ENCODE data around the gene SCT.

Gene SCT

DNA sequence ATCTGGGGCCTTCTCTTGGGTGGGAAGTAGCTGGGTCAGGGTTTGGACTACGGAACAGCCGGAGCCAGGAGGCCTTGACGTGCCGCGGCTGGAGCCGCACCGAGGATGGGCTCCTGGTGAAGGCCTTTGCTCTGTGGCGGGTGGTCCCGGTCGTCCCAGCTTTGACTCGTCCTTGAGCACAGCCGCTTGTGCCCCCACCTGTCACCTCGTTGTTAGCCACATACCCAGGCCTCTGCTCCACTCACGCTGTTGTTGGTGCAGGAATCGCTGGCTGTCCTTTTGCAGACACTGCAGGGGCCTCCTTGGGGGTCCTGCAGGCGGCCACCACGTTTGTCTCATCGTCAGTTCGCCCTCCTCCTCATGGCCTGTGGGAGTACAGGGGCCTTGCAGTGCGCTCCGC, 33.6 kb downstream of the SCT start:
- no peak overlapping the region for H2BK120ac ChIP-seq (ENCODE audit: low read depth, low read length)
- no peak overlapping the region for H3K27ac ChIP-seq (ENCODE audit: low read depth, low read length)
- H3K79me2 ChIP-seq (ENCODE audit: control insufficient read depth, insufficient read depth, low read length): no peaks in the 10 kb centered on the region
- no peak overlapping the region for H3K56ac ChIP-seq (ENCODE audit: low read length)
- no peak overlapping the region for H4K8ac ChIP-seq (ENCODE audit: low read depth, low read length)
- H3K4ac ChIP-seq (ENCODE audit: low read depth, low read length): no peak overlapping the region
- no CpG with 5 or more reads among the region's 21 CpGs for WGBS (ENCODE audit: extremely low coverage, insufficient coverage, low lambda C conversion rate)
- no peak for DNase-seq
- no peak overlapping the region for H2BK15ac ChIP-seq (replicated peaks; ENCODE audit: low read depth)
- no peak overlapping the region for H3K4me3 ChIP-seq (ENCODE audit: low read length)
- peaks cover 36% of the 10 kb centered on the region for H3K36me3 ChIP-seq (ENCODE audit: control insufficient read depth, insufficient read depth, low read length)
- H3K79me1 ChIP-seq (ENCODE audit: low read length): peaks cover 9% of the 10 kb centered on the region
- no peak overlapping the region for H2BK5ac ChIP-seq (ENCODE audit: low read length)
- H4K5ac ChIP-seq (ENCODE audit: low read length): no peak overlapping the region
- H3K23ac ChIP-seq (ENCODE audit: low read length): no peak overlapping the region
- H3K27me3 ChIP-seq (ENCODE audit: insufficient read depth, low read length, poor library complexity): no peaks in the 10 kb centered on the region
- H3K4me1 ChIP-seq (ENCODE audit: control insufficient read depth, low read depth, low read length): no peaks in the 10 kb centered on the region
- no peak overlapping the region for H3K4me2 ChIP-seq (ENCODE audit: low read length)
- no peak overlapping the region for H3K18ac ChIP-seq (ENCODE audit: low read length)
- no peak overlapping the region for H3K9ac ChIP-seq (ENCODE audit: low read length)
- H2AK5ac ChIP-seq (ENCODE audit: low read length): no peak overlapping the region

DNA sequence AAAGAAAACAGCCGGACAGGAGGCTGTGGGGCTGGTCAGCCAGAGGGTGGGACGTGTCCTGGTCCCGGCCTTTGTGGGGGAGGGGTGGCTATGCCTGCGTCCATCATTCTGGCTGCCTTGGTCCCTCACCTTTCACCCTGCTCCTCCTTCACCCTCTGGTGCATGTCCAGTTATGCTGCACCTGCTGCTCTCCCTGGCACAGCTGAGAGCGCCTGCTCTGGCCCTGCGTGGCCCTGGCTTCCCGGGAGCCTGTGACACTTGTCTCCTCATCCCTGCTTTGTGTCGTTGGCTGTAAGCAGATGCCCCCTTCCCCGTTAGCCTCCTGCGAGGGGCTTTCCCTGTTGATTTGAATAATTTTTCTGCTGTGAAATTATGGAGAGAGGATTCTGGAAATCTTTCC, 34.1 kb downstream of the SCT start:
- no peak overlapping the region for H2BK5ac ChIP-seq (ENCODE audit: low read length)
- no peak overlapping the region for H3K56ac ChIP-seq (ENCODE audit: low read length)
- H3K4me3 ChIP-seq (ENCODE audit: low read length): no peak overlapping the region
- H4K8ac ChIP-seq (ENCODE audit: low read depth, low read length): no peak overlapping the region
- H3K4me1 ChIP-seq (ENCODE audit: control insufficient read depth, low read depth, low read length): no peaks in the 10 kb centered on the region
- H3K4me2 ChIP-seq (ENCODE audit: low read length): no peak overlapping the region
- no peak overlapping the region for H2BK120ac ChIP-seq (ENCODE audit: low read depth, low read length)
- H3K27me3 ChIP-seq (ENCODE audit: insufficient read depth, low read length, poor library complexity): no peaks in the 10 kb centered on the region
- no peak for DNase-seq
- no peak overlapping the region for H3K23ac ChIP-seq (ENCODE audit: low read length)
- no peak overlapping the region for H3K18ac ChIP-seq (ENCODE audit: low read length)
- H3K4ac ChIP-seq (ENCODE audit: low read depth, low read length): no peak overlapping the region
- no peak overlapping the region for H4K5ac ChIP-seq (ENCODE audit: low read length)
- no peaks in the 10 kb centered on the region for H3K79me2 ChIP-seq (ENCODE audit: control insufficient read depth, insufficient read depth, low read length)
- WGBS (ENCODE audit: extremely low coverage, insufficient coverage, low lambda C conversion rate): no CpG with 5 or more reads among the region's 10 CpGs
- no peak overlapping the region for H2AK5ac ChIP-seq (ENCODE audit: low read length)
- peaks cover 11% of the 10 kb centered on the region for H3K79me1 ChIP-seq (ENCODE audit: low read length)
- peaks cover 38% of the 10 kb centered on the region for H3K36me3 ChIP-seq (ENCODE audit: control insufficient read depth, insufficient read depth, low read length)
- no peak overlapping the region for H3K9ac ChIP-seq (ENCODE audit: low read length)
- no peak overlapping the region for H2BK15ac ChIP-seq (replicated peaks; ENCODE audit: low read depth)
- H3K27ac ChIP-seq (ENCODE audit: low read depth, low read length): no peak overlapping the region

DNA sequence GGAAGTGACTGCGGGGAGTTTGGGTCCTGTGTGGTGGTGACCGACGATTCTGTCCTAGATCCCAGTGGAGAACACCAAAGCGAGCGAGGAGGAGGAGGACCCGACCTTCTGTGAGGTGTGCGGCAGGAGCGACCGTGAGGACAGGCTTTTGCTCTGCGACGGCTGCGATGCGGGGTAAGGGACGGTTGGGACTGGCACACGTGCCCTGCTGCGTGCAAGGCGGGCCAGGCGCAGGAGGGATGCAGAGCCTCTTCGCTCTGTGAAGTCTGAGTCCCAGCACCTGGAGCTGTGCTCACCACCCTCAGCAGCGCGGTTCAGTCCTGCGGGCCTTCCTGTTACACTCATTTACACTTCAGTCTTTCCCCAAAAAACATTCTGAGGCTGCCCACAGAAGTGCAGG, 34.5 kb downstream of the SCT start:
- Histone ChIP-seq H3K4me2 (ENCODE audit: low read length) (no peak overlapping the region), H3K4me3 (ENCODE audit: low read length) (no peak overlapping the region), H3K36me3 (ENCODE audit: control insufficient read depth, insufficient read depth, low read length) (peaks cover 39% of the 10 kb centered on the region), H2BK120ac (ENCODE audit: low read depth, low read length) (no peak overlapping the region), H4K5ac (ENCODE audit: low read length) (no peak overlapping the region), H3K79me2 (ENCODE audit: control insufficient read depth, insufficient read depth, low read length) (no peaks in the 10 kb centered on the region), H3K79me1 (ENCODE audit: low read length) (peaks cover 11% of the 10 kb centered on the region), H2AK5ac (ENCODE audit: low read length) (no peak overlapping the region), H3K18ac (ENCODE audit: low read length) (no peak overlapping the region), H3K23ac (ENCODE audit: low read length) (no peak overlapping the region), H2BK15ac (replicated peaks; ENCODE audit: low read depth) (no peak overlapping the region), H3K56ac (ENCODE audit: low read length) (no peak overlapping the region), H3K27me3 (ENCODE audit: insufficient read depth, low read length, poor library complexity) (no peaks in the 10 kb centered on the region), H3K27ac (ENCODE audit: low read depth, low read length) (no peak overlapping the region), H3K4ac (ENCODE audit: low read depth, low read length) (no peak overlapping the region), H3K4me1 (ENCODE audit: control insufficient read depth, low read depth, low read length) (no peaks in the 10 kb centered on the region), H2BK5ac (ENCODE audit: low read length) (no peak overlapping the region), H3K9ac (ENCODE audit: low read length) (no peak overlapping the region), H4K8ac (ENCODE audit: low read depth, low read length) (no peak overlapping the region)
- no peak for DNase-seq
- no CpG with 5 or more reads among the region's 22 CpGs for WGBS (ENCODE audit: extremely low coverage, insufficient coverage, low lambda C conversion rate)

DNA sequence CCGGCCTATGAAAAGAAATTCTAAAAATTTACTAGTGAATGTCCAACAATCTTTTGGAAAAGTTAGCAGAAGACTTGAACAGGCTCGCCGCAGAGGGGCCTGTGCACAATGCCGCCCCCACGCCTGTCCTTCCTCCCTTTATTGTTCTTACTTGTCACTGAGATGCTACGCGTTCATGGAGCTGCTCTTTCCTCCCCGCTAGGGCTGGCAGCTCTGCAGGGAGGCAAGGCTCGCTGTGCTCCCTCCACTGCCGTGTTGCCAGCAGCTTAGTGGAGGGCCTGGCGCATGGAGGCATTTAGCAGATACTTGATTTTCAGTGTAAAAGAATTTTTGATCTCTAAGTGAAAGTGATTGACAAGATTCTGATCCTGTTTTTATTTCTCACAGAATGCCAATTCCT, 36.0 kb downstream of the SCT start:
- Histone ChIP-seq H2BK5ac (ENCODE audit: low read length) (no peak overlapping the region), H3K4me2 (ENCODE audit: low read length) (no peak overlapping the region), H4K5ac (ENCODE audit: low read length) (no peak overlapping the region), H3K4me1 (ENCODE audit: control insufficient read depth, low read depth, low read length) (no peaks in the 10 kb centered on the region), H3K4me3 (ENCODE audit: low read length) (no peak overlapping the region), H3K4ac (ENCODE audit: low read depth, low read length) (no peak overlapping the region), H3K9ac (ENCODE audit: low read length) (no peak overlapping the region), H3K79me1 (ENCODE audit: low read length) (peaks cover 12% of the 10 kb centered on the region), H2AK5ac (ENCODE audit: low read length) (no peak overlapping the region), H3K56ac (ENCODE audit: low read length) (no peak overlapping the region), H3K27ac (ENCODE audit: low read depth, low read length) (no peak overlapping the region), H3K79me2 (ENCODE audit: control insufficient read depth, insufficient read depth, low read length) (no peaks in the 10 kb centered on the region), H3K27me3 (ENCODE audit: insufficient read depth, low read length, poor library complexity) (no peaks in the 10 kb centered on the region), H3K23ac (ENCODE audit: low read length) (no peak overlapping the region), H2BK120ac (ENCODE audit: low read depth, low read length) (no peak overlapping the region), H3K18ac (ENCODE audit: low read length) (no peak overlapping the region), H2BK15ac (replicated peaks; ENCODE audit: low read depth) (no peak overlapping the region), H4K8ac (ENCODE audit: low read depth, low read length) (no peak overlapping the region), H3K36me3 (ENCODE audit: control insufficient read depth, insufficient read depth, low read length) (peaks cover 38% of the 10 kb centered on the region)
- no peak for DNase-seq
- no CpG with 5 or more reads among the region's 11 CpGs for WGBS (ENCODE audit: extremely low coverage, insufficient coverage, low lambda C conversion rate)

DNA sequence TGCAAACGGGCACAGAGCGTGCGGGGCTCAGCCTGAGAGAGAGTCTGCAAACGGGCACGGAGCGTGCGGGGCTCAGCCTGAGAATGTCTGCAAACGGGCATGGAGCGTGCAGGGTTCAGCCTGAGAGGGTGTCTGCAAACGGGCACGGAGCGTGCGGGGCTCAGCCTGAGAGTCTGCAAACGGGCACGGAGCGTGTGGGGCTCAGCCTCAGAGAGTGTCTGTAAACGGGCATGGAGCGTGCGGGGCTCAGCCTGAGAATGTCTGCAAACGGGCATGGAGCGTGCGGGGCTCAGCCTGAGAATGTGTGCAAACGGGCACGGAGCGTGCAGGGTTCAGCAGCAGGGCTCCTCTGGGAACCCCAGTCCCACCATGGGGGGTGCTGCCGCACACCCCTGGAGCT, 37.2 kb downstream of the SCT start:
- H4K5ac ChIP-seq (ENCODE audit: low read length): no peak overlapping the region
- no peak overlapping the region for H2BK5ac ChIP-seq (ENCODE audit: low read length)
- peaks cover 10% of the 10 kb centered on the region for H3K79me1 ChIP-seq (ENCODE audit: low read length)
- no peaks in the 10 kb centered on the region for H3K79me2 ChIP-seq (ENCODE audit: control insufficient read depth, insufficient read depth, low read length)
- H4K8ac ChIP-seq (ENCODE audit: low read depth, low read length): no peak overlapping the region
- no peak overlapping the region for H2BK120ac ChIP-seq (ENCODE audit: low read depth, low read length)
- no peak for DNase-seq
- H3K56ac ChIP-seq (ENCODE audit: low read length): no peak overlapping the region
- H3K27ac ChIP-seq (ENCODE audit: low read depth, low read length): no peak overlapping the region
- no peak overlapping the region for H3K9ac ChIP-seq (ENCODE audit: low read length)
- peaks cover 36% of the 10 kb centered on the region for H3K36me3 ChIP-seq (ENCODE audit: control insufficient read depth, insufficient read depth, low read length)
- no peak overlapping the region for H3K4me3 ChIP-seq (ENCODE audit: low read length)
- no peak overlapping the region for H2AK5ac ChIP-seq (ENCODE audit: low read length)
- H2BK15ac ChIP-seq (replicated peaks; ENCODE audit: low read depth): no peak overlapping the region
- H3K27me3 ChIP-seq (ENCODE audit: insufficient read depth, low read length, poor library complexity): no peaks in the 10 kb centered on the region
- no peak overlapping the region for H3K18ac ChIP-seq (ENCODE audit: low read length)
- H3K23ac ChIP-seq (ENCODE audit: low read length): no peak overlapping the region
- WGBS (ENCODE audit: extremely low coverage, insufficient coverage, low lambda C conversion rate): no CpG with 5 or more reads among the region's 26 CpGs
- no peak overlapping the region for H3K4ac ChIP-seq (ENCODE audit: low read depth, low read length)
- H3K4me2 ChIP-seq (ENCODE audit: low read length): no peak overlapping the region
- H3K4me1 ChIP-seq (ENCODE audit: control insufficient read depth, low read depth, low read length): no peaks in the 10 kb centered on the region

DNA sequence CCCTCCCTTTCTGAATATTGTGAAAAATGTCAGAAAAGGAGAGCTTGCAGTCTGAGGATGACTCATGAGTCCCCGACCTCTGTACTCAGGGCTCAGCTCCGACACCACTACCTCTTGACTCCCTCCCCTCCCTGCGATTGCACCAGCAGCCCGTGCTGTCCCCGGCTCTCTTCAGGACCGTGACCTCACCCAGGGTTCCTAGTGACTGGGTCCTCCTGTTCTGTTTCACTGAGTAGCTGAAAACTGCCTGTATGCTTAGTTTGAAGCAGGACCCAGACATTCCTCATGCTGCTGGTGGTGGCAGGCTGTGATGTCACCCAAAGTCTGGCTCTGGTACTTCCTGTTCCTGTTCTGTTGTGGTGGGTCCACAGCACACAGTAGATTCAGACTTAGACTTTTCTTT, 39.0 kb downstream of the SCT start:
- no peak overlapping the region for H2BK120ac ChIP-seq (ENCODE audit: low read depth, low read length)
- no peak overlapping the region for H3K4ac ChIP-seq (ENCODE audit: low read depth, low read length)
- H3K79me1 ChIP-seq (ENCODE audit: low read length): peaks cover 12% of the 10 kb centered on the region
- peak; percentile 43 for DNase-seq
- no peak overlapping the region for H3K56ac ChIP-seq (ENCODE audit: low read length)
- H3K18ac ChIP-seq (ENCODE audit: low read length): no peak overlapping the region
- H3K9ac ChIP-seq (ENCODE audit: low read length): no peak overlapping the region
- no peak overlapping the region for H4K5ac ChIP-seq (ENCODE audit: low read length)
- peaks cover 30% of the 10 kb centered on the region for H3K36me3 ChIP-seq (ENCODE audit: control insufficient read depth, insufficient read depth, low read length)
- H3K23ac ChIP-seq (ENCODE audit: low read length): no peak overlapping the region
- H2AK5ac ChIP-seq (ENCODE audit: low read length): no peak overlapping the region
- H3K4me1 ChIP-seq (ENCODE audit: control insufficient read depth, low read depth, low read length): no peaks in the 10 kb centered on the region
- no CpG with 5 or more reads among the region's 6 CpGs for WGBS (ENCODE audit: extremely low coverage, insufficient coverage, low lambda C conversion rate)
- no peak overlapping the region for H3K4me3 ChIP-seq (ENCODE audit: low read length)
- H3K4me2 ChIP-seq (ENCODE audit: low read length): no peak overlapping the region
- H4K8ac ChIP-seq (ENCODE audit: low read depth, low read length): no peak overlapping the region
- no peak overlapping the region for H2BK5ac ChIP-seq (ENCODE audit: low read length)
- no peaks in the 10 kb centered on the region for H3K27me3 ChIP-seq (ENCODE audit: insufficient read depth, low read length, poor library complexity)
- H2BK15ac ChIP-seq (replicated peaks; ENCODE audit: low read depth): no peak overlapping the region
- no peak overlapping the region for H3K27ac ChIP-seq (ENCODE audit: low read depth, low read length)
- no peaks in the 10 kb centered on the region for H3K79me2 ChIP-seq (ENCODE audit: control insufficient read depth, insufficient read depth, low read length)
